Activated CD4-positive, alpha-beta T cell treated with anti-CD3 and anti-CD28 coated beads, Interleukin-10, Interleukin-2, amounts not matched to agents 100 ng/mL and 50 ng/mL, durations not matched to agents 16 hours and 8 hours (primary cell): ENCODE measurements around the gene GAB2.
"Not testable (repeated sequence)": the region's sequence is repeated elsewhere in the genome, so short reads cannot be mapped to it uniquely, and the experiment has no call there.

Source experiments
- DNase-seq: peaks from one replicate; pipeline ENCODE4 v3.0.0-alpha.2; 2020

GAB2 gene

DNA sequence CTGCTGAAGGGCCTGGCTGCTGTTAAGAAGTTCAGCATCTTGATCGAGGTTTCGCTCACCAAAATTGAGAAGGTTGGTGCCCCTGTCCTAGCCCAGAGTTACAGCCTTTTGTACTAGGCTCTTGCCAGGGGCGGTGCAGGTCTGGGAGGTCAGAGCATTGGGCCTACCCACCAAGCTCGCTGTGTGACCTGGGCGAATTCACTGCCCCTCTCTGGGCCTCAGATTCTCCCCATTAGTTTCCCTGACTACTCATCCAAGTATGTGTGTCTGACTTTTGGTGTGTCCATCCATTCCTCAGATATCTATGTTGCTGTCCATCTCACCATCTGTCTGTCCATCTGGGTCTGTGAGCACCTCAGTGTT lies 218.0 kb downstream of the GAB2 start:
- DNase-seq, result no peak

- DNase-seq, result no peak
Measured at GRCh38 chr11:78199015-78199652, 218.5 kb downstream of the GAB2 start.

- DNase-seq, result no peak
Measured at GRCh38 chr11:78197816-78198215, 219.8 kb downstream of the GAB2 start.

DNA sequence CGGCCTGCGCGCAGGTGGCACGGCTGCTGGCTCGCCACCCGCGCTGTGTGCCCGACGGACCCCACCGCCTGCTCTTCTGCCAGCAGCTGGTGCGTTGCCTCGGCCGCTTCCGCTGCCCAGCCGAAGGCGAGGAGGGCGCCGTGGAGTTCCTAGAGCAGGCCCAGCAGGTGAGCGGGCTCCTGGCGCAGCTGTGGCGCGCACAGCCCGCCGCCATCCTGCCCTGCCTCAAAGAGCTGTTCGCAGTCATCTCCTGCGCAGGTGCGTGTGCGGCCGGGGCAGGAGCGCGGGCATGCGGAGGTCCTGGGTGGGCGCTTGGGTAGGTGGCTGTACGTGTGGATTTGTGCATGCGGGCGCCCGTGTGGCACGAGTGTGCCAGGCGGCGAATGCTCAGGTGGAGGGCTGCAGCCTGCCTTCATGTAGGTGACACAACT lies 220.9 kb downstream of the GAB2 start:
- no peak for DNase-seq

GRCh38 chr11:78195917-78196560 lies 221.6 kb downstream of the GAB2 start:
- no peak for DNase-seq

DNA sequence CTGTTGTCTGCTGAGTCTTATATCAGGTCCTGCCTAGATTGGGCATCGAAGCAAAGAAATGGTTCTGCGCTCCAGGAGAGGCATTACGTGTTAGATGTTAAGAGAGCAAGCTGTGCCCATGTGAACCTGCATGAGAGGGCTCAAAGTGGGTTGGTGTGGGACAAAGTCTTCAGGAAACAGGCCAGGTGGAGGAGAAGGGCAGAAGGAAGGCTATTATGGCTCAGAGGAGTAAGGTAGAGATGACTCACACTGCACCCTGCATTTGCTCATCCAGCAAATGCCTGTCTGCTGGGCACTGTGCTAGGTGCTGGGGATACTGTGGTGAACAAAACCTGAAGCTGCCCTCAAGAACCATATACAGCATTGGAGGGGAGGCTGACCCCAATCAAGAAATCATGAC lies 223.1 kb downstream of the GAB2 start:
- DNase-seq, result no peak

GRCh38 chr11:78193806-78194205 lies 223.8 kb downstream of the GAB2 start:
- DNase-seq, result no peak

DNA sequence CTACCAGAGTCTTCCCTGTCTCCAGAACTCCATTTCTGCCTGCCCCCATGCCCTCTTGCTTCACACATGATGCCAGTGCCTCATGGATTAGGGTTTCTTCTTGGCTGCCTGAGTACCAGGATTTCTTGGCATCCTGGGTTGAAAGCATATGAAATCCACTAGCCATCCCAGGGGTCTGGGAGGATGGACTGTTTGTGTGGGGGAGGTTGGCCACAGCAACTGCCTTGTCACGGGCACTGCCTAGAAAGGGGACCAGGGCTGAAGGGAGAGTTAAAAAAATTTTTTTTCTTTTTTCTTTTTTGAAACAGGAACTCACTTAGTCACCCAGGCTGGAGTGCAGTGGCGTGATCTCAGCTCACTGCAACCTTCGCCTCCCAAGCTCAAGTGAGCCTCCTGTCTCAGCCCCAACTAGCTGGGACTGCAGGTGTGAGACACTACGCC lies 224.7 kb downstream of the GAB2 start:
- DNase-seq, result no peak

DNA sequence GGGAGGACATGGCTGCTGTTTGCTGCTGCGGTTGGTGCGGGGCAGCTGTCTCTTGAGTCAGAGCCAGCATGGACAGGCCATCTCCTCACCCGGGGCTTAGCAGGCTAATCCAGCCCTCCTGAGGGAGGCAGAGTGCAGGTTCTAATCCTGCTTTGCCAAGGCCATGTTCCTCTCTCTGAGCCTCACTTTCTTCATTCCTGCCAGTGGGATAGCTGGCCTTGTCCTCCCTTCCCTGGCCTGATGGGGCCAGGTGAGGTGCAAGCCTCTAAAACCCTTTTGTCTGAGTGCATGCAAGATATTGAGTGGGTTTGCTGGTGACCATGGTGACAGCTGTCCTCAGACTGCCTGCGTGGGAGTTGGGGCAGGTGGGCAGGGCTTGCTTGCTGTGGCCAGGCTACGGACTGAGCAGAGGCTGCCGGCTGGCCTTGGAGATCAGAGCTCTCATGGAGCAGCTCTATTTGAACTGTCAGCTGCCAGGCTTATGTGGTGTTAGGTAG lies 225.3 kb downstream of the GAB2 start:
- no peak for DNase-seq

DNA sequence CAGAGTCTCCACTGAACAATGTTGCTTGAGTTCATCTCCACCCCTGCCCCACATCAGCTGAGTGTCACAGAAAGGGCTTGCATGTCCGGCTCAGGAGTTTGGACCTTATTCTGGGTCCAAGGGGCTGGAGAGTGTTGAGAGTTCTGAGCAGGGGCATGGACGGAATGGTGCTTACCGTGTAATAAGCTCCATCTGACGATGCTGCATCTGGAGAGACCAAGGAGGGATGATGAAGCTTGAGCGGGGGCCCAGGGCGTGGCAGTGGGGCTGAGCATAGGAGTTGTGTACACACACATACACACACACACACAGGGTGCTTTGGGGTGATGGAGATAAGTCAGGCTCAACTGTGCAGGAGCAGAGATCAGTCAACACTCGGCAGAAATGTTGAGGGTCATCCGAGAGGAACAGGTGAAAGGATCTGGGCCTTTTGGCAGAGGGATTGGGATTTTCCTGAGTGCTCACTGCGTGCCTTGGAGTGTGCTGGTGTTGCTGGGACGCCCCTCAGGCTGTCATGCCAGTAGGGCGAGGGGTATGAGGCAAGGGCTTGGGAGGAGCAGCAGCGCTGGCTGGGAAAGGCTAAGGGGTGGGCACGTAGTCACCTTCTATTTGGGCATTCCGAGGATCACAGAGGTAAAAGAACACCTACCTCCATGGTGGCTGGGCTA lies 226.6 kb downstream of the GAB2 start:
- DNase-seq, result no peak

DNA sequence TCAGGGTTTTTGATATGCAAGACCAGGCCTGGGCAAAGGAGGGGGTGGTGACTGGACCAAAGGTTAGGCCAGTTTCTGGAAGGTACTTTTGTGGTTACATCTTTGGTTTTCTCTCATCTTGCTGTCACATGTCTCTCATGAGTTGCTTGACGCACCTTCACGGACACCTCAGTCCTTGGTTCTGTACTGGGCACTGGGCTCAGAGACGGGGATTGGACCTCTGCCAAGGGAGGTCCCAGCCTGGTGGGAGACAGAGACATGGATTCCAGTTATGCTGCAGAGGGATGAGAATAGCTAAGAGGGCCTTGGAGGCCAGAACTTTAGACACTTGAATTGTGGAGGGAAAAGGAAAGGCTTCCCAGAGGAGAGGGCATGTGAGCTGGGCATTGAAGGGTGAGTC lies 227.2 kb downstream of the GAB2 start:
- no peak for DNase-seq

- no peak for DNase-seq
Measured at GRCh38 chr11:78189851-78190250, 227.8 kb downstream of the GAB2 start.

- DNase-seq, result no peak
Measured at GRCh38 chr11:78189174-78189724, 228.4 kb downstream of the GAB2 start.

- DNase-seq, result peak; percentile 97
Measured at GRCh38 chr11:78188286-78189173, 229.1 kb downstream of the GAB2 start, which contains the start of the genes KCTD21 and USP35. Gene KCTD21 (minus strand): TSS chr11:78188626. CDS start chr11:78174554, 14,072 bp downstream. Gene USP35 (plus strand): TSS chr11:78188919. CDS start chr11:78196246, 7,327 bp downstream.

- no peak for DNase-seq
Measured at GRCh38 chr11:78187366-78188285, 230.0 kb downstream of the GAB2 start.

- DNase-seq, result no peak
Measured at GRCh38 chr11:78181185-78181584, 236.4 kb downstream of the GAB2 start.

DNA sequence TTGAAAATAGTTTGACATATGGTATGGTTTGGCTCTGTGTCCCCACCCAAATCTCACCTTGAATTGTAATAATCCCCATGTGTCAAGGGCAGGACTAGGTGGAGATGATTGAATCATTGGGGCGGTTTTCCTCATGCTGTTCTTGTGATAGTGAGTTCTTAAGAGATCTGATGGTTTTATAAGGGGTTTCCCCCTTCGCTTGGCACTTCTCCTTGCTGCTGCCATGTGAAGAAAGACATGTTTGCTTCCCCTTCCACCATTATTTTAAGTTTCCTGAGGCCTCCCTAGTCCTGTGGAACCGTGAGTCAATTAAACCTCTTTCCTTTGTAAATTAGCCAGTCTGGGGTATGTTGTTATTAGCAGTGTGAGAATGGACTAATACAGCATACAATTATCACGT lies 236.9 kb downstream of the GAB2 start:
- DNase-seq, result no peak

DNA sequence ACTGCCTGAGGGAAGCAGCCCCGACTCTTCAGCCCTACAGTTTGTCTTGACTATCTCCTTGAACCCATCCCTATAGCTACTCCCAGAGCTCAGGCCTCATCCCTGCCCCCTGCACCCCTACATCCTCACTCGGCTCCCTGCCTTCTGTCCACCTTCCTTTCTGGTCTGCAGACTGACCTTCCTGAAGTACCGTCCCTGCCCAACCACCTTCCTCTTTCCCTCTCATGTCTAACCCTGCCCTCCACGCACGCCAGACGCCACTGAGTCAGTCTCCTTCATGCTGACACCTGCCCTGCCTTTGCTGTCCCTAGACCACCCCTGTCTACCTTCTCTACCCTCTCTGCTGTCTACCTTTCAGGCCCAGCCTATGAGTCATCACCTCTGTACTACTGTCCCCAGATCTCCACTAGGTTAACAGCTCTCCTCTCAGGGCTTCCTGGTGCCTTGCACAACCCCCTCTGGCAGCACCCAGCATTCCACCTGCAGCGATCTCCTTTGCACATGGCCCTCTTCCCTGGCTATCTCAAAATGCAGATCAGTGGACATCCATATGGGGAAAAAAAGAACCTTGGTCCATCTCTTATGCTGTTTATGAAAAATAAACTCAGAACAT lies 238.1 kb downstream of the GAB2 start:
- no peak for DNase-seq

- DNase-seq, result no peak
Measured at GRCh38 chr11:78177216-78177615, 240.4 kb downstream of the GAB2 start.

DNA sequence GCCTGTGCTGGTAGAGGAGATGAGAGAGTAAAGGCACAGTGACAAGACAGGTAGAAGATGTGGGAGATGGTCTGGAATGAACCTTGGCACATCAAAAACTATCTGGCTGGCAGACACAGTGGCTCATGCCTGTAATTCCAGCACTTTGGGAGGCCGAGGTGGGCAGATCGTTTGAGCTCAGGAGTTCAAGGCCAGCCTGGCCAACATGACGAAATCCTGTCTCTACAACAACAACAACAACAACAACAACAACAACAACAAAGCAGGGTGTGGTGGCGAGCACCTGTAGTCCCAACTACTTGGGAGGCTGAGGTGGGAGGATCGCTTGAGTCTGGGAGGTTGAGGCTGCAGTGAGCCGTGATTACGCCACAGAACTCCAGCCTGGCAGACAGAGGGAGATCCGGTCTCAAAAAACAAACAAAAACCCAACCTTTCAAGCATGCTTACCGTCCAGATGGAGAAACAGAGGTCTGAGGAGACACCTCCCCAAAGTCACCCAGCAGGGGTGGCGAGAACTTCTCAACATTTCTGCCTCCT lies 240.9 kb downstream of the GAB2 start:
- no peak for DNase-seq

GRCh38 chr11:78175862-78176261 lies 241.8 kb downstream of the GAB2 start:
- not testable (repeated sequence) for DNase-seq
